HTR-8/SVneo (cell line): ENCODE data around the gene KLHL26.
"Not testable (repeated sequence)": the region's sequence is repeated elsewhere in the genome, so short reads cannot be mapped to it uniquely, and the experiment has no call there.

Experiments
- DNase-seq: peaks from one replicate; pipeline ENCODE4 v3.0.0; 2011; ENCODE audit warnings: low spot score, mixed read lengths; ENCODE audit not compliant: insufficient read length
- FAIRE-seq: peaks from 2 replicates; lab custom pipeline; 2011; peaks lifted over from hg19 to GRCh38; lab: Jason Lieb, UNC

Gene KLHL26, protein sequence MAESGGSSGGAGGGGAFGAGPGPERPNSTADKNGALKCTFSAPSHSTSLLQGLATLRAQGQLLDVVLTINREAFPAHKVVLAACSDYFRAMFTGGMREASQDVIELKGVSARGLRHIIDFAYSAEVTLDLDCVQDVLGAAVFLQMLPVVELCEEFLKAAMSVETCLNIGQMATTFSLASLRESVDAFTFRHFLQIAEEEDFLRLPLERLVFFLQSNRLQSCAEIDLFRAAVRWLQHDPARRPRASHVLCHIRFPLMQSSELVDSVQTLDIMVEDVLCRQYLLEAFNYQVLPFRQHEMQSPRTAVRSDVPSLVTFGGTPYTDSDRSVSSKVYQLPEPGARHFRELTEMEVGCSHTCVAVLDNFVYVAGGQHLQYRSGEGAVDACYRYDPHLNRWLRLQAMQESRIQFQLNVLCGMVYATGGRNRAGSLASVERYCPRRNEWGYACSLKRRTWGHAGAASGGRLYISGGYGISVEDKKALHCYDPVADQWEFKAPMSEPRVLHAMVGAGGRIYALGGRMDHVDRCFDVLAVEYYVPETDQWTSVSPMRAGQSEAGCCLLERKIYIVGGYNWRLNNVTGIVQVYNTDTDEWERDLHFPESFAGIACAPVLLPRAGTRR

DNA sequence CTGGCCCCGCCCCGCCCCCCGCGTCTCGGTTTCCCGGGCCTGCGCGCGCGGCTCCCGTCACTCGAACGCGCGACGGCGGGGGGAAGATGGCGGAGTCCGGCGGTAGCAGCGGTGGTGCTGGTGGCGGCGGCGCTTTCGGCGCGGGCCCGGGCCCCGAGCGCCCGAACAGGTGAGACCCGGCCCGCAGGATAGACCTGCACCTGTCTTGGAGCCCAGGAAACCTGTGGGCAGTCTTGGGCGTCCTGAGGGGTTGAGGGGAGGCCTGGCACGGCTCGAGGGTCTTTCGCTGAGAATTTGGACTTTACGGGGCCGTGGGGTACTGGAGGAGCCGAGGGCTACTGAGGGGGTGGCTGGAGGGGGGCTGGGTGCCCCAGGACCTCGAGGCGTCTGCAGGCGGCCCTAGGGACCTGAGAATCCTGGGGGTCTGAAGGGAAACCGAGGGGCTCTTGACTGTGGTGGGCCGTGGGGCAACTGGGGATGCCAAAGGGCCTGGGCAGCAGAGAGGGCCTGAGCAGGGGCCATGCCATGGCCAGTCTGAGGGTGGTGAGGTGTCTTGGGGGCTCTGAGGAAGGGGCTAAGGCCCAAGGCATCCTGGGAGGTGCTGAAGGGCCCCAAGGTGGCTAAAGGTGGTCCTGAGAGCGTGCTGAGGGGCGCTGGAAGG is at the start of gene KLHL26:
Gene KLHL26 (plus strand): TSS at position 60 of the 661 bp plus-strand sequence. CDS start 27 bp downstream, at position 87.
- DNase-seq (no peak), FAIRE-seq (no peak)

DNA sequence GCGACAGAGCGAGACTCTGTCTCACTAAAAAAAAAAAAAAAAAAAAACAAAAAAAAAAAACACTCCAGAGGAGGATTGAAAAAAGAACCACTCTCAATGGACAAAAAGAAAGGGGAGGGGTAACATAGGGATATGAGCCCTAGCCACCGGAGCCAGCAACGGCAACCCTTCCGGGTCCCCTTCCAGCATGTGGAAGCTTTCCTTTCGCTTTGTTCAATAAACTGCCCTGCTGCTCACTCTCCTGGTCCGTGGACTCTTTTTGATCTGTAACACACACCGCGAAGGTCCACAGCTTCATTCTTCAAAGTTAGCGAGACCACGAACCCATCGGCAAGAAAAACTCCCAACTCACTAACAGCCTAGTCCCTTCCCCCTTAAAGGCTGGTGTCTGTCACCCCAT is 49.3 kb upstream of the KLHL26 start:
- DNase-seq = no peak
- no peak for FAIRE-seq

DNA sequence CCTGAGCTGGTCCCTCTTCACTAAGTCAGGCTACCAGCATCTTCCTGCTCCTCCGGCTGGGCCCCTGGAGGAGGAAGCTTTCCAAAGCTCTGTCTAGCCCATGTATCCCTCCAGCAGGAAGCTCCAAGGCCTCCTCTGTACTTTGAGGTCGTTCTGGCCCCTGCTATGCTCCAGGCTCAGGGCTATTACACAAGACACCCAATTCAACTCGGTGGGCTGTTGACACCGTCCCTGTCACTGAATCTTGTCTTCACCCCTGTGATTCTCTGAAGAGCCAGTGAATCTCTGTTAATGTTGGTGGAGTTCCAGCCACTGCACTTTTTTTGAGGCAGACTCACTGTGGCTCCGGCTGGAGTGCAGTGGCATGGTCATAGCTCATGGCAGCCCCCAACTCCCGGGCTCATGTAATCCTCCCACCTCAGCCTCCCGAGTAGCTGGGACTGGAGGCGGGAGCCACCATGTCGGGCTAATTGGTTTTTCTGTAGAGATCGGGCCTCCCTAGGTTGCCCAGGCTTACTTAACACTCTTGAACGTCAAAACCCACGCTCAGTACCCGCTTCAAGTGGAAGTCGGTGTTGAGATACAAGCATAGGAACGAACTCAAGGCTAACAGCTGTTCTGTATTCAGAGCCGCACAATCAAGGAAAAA is 48.7 kb upstream of the KLHL26 start:
- FAIRE-seq = no peak
- no peak for DNase-seq

DNA sequence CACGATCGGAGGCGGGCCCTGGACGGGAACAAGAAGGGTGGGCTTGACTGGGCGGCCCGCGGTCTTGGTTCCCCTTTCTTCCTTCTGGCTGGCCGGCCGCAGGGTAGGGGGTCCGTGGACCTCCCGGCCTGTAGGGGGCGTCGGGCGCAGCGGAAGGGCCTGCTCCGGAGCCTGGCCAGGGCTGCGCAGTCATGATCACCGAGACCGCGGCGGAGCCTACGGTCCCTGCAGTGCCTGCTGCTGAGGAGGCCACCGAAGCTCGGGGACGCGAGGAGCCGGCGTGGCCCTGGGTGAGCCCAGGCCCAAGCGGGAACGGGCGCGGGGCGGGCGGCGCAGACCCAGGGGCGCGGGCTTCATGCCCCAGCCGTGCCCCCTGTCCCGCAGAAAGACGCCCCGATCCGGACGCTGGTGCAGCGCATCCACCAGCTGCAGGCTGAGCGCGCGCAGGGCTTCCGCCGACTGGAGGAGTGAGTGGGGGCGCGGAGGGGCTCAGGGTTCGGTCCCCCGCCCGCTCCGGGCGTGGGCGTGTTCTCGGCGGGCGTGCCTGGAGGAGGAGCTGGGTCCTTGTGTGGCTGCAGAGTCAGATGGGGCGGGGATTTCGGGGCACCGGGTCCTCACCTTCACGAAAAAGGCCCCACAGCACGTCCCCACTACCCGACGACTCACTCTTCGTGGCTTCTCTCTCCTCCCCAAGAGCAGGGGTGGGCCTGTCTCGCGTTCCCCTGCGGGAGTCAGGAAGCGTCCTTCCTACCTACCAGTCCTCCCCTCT is 48.0 kb upstream of the KLHL26 start, which contains the start of gene REX1BD:
Gene REX1BD (plus strand): TSS at position 188 of the 769 bp plus-strand sequence. CDS start 4 bp downstream, at position 192.
- FAIRE-seq (peak; percentile 73), DNase-seq (peak; percentile 78)

DNA sequence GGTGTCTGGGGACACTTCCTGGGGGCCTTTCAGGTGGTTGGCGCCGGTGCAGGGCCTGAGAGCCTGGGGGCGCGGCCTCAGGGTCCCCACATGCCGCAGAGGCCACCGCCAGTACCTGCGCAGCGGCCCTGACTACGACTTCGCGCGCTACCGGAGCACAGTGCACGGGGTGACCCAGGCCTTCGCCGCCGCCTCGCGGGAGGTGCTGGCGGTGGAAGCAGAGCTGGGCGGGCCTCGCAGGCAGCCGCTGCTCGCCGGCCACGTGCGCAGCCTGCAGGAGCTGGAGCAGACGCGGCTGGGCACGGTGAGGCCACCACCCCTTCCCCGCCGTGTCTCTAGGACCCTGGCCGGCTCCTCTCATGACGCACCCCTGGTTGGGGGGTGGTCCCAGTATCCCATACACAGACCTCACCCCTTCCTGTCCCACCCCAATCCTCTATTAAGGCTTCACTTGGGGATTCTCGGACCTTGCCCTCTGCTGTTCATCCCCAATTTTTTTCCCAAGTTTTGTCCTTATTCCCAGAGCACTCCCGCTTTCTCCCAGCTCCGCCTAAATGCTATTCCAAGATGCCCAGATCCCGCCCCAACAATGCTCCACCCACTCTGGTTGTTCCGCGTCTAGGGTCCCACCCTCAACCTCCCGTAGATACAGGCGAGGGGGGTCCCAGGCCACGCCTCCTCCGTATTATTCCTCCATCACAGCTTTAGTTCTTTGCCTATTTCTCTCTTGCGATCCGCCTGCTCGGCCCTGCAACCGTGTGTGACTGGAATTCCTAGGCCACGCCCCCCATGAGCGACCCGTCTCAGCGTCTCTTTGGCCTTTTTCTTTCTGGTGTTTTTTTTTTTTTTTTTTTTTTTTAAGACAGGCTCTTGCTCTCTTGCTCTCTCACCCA is 47.2 kb upstream of the KLHL26 start:
- FAIRE-seq = no peak
- DNase-seq = no peak

DNA sequence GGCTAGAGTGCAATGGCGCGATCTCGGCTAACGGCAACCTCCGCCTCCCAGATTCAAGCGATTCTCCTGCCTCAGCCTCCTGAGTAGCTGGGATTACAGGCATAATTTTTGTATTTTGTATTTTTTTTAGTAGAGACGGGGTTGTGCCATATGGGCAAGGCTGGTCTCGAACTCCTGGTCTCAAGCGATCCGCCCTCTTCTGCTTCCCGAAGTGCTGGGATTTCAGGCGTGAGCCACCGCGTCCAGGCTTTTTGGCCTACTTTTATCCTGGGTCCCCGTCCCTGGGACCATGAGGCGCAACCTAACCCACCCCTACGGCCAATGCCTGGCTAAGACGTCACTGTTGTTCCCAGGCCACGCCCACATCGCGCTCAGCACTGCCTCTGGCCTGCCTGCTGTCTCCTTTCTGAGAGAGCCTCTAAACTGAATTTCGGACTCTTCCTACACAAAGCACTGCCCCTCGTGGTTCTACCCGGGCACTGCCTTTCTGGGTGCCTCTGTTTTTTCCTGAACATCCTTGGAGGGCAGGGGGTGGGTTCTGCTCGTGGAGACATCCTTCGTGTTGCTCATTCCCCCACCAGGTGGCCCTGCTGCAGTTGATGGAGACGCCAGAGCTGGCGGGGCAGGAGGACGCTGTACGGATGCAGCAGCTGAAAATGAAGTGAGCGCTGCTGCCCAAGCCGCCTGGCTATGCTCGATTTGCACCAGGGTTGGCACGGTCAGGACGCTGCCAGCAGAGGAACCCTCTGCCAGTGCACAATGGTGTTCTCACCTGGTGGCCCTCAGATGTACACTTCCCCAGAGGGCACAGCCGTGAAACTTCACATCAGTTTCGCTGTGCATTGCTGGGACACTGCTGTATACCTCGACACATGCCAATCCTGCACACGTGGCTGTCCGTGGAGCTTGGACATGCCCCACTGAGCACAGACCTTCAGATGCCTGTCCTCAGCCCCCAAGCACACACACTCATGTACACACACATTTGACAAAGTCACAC is 46.3 kb upstream of the KLHL26 start:
- FAIRE-seq (no peak), DNase-seq (no peak)

DNA sequence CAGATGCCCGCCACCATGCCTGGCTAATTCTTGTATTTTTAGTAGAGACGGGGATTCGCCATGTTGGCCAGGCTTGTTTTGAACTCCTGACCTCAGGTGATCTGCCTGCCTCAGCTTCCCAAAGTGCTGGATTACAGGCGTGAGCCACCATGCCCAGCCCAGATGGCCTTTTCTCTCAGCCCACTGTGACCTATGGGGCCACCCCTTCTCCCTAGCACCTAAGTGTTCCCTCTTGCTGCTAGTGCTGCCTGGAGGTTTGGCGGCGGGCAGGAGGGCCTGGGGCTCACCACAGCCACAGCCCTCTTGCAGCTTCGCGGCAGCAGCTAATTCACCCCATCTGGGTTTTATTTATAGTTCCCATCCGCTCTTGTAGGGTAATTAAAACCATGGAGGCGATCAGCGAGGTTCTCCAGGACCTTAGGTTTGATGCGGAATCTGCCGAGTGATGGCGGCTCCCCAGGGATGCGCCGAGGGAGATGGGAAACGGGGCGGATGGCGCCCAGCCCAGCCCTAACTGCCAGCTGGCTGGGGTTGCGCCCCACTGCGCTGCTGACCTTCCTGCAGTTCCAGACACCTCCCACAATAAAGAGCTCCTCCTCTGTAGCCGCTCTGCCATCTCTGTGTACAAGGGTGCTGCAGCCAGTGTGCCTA is 45.0 kb upstream of the KLHL26 start:
- DNase-seq (no peak), FAIRE-seq (no peak)

DNA sequence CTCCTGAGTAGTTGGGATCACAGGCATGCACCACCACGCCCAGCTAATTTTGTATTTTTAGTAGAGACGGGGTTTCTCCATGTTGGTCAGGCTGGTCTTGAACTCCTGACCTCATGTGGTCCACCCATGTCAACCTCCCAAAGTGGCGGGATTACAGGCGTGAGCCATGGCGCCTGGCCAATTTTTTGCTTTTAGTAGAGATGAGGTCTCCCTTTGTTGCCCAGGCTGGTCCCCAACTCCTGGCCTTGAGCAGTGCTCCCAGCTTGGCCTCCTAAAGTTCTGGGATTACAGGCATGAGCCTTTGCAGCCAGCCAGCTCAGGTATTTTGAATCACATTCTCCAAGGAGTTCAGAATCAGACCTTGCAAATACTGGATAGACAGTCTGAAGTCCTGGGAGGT is 44.1 kb upstream of the KLHL26 start:
- not testable (repeated sequence) for DNase-seq, FAIRE-seq

DNA sequence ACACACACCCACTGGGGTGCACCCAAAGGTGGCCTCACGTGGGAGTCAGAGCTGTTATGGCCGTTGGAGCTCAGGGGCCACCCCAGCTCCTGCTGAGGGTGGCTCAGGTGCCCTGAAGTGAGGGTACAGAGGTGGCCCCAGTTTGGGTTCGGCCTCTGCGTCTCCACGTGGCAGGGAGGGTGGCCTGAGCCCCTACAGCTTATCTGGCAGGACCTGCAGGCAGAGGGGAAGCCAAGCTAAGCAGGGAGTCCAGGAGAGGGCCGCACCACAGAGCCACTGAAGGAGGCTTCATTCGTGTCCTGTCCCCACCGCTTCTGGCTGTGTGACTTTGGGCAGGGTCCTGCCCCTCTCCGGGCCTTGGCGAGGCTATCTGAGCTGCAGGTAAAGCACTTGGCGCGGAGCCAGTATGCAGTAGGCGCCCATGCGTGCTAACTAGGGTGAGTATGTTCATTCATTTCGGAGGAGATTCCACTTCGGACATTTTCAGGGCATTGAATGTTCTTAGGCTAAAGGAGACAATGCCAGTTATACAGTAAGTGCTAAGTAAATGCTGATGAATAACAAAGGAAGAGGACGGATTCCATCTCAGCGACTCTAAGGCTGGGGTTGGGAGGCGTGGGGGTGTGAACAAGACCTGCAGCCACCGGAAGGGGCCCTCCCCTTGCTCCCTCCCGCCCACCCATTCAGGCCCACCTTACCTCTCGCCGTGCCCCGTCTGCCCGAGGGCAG is 43.3 kb upstream of the KLHL26 start:
- FAIRE-seq (no peak), DNase-seq (no peak)

DNA sequence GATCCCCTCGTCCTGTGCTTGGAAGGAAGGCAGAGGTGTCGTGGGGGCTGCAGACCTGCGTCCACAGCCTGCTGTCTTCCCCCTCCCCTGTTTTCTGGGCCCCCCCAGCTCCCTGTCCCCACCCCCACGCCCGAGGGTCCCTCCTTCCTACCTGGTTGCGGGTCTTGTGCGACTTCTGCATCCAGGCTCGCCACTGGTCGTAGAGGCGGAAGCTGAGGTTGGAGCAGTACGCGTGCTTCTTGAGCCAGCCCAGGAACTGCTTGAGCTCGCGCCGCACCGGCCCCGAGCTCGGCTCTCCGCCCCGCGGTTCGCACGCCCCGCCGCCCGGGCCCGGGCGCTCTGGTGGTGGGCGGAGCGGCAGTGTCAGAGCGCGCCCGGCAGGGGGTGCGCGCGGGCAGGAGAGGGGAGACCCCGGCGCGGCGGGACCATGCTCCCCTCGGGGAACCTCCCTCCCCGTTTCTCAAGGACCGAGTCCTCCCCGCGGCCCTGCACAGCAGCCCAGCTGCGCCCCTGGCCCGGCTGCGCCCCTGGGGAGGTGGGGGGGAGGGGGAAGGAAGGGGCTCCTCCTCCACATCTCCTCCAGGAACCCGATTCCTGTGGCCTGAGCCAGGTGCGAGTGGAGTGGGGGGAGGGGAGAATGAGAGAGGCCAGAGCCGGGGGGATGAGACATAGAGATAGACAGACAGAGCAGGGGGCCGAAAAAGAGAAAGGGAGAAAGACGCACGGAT is 42.6 kb upstream of the KLHL26 start:
- FAIRE-seq (peak; percentile 77), DNase-seq (peak; percentile 85)

DNA sequence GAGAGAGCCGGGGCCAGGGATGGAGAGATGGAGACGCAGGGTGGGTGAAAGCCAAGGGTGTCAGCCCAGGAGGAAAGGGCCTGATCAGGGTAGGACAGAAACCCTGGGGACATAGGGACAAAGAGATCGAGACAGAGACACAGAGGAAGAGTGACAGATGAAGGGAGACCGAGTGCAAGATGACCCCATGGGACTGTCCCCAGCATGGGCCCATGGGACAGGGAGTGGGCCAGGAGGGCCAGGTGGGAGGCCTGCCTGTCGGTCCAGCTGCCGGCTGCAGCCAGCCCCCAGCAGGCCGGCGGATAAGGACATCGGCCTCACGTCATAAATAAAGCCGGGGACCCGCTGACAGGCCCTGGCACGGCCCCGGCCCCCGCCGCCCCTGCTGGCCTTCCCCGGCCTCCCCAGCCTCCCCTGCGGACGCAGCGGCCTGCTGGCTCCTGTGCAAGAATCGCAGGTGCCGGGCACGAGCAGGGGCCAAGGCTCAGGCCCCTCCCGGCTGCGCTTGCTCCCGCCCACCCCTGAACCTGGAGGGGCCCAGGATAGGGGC is 41.9 kb upstream of the KLHL26 start:
- DNase-seq (no peak), FAIRE-seq (no peak)

DNA sequence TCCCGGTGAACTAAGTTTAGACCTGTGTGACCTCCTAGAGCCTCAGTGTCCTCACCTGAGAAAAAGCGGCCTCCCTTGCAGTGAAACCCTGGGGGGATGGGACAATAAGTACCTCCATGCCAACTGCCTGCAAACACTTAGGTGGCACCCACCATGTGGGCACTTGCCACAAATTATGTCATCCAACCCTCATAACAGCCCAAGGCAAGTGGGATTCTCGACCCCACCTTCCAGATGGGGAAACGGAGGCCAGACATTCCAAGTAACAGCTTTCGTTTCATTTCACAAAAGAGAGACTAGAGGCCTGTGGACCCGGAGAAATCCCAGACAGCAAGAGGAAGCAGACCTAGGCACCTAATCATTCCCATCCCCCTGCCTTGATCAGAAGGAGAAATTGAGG is 41.4 kb upstream of the KLHL26 start:
- no peak for FAIRE-seq
- DNase-seq = no peak

DNA sequence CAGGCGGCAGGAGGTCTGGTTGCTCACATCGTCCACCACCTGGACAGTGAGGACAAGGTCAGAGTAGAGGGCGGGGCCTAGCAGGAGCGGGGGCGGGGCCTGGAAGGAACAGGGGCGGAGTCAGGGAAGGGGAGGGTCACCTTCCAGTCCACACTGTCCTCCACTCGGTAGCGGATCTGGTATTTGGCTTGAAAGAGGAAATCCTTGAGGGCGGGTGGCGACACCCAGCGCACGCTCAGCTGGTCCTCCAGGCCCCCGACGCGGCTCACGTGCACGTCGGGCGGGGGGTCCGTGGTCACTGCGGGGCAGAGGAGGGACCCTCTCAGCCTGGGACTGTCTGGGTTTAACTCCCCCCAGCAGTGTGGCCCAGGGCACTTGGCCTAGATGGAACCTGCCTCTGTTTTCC is 40.1 kb upstream of the KLHL26 start:
- FAIRE-seq (peak; percentile 9), DNase-seq (no peak)

DNA sequence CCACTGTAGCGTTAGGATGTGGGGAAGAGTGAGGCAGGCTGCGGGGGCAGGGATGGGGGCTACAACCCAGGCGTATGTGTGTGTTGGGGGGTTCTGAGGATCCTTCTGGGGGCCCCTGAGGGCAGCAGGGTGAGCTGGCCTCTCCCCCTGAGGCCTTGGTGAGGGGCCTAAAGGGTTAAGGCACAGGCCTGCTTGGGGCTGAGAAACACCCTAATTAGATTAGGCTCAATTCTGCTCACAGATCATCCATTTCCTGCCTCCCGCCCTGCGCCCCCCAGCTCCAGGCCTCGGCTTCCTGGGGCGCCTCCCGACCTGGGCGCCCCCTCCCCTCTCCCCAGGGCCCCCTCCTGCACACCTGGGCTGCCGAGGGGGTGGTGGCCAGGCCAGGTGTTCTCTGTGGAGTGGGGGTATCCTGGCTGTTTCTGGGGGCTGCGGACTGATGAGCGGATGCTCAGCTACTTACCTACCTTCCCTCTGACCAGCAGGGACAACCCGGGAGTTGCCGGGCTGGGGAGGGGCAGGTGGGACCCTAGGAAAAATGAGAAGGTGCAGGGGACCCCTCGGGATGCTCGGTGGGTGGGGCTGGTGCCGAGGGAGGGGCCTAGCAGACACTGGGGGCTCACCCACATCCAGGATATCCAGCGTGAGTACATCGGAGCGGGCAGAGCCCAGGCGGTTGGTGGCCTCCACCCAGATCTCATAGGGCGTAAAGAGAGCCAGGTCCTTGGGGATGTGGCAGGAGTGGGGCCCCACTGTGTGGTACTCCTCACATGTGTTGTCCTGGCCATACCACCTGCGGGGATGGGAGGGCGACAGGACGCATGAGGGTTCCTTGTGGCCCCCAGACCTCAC is 38.8 kb upstream of the KLHL26 start:
- FAIRE-seq = no peak
- no peak for DNase-seq

DNA sequence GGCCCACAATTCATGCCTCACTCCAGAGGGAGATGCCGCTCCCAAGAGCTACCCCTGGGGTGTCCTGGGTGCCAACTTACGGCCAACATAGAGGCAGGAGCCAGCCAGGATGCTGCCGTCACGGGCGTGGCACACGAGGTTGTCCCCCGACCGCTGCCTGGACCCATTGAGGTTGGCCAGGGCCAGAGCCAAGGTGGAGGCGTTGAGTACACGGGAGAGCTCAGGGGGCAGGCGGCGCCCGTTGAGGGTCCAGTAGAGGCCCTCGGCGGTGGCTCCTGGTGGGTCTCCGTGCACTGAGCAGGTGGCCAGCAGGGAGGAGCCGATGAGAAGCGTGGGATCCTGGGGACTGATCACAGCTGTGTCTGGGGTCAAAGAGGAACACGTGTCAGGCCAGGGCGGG is 37.3 kb upstream of the KLHL26 start:
- FAIRE-seq = no peak

More for the DNA sequence above, 37.3 kb upstream of the KLHL26 start:
- DNase-seq = no peak
